DND-41 (cell line): ENCODE results near the gene HDAC4.
A peak's percentile ranks its signal among the peaks of the same experiment; 100 is the strongest.

Experiments used
- ATAC-seq: fragments of 200-7000 bp; cut with Tn5 transposase; 3 replicates; pipeline ENCODE4 v1.9.1; 2021; ENCODE audit warnings: low read depth; ENCODE audit not compliant: insufficient read depth
- DNase-seq: peaks from one replicate; pipeline ENCODE4 v3.0.0-alpha.2; 2020
- H2AFZ ChIP-seq: 2 replicates; pipeline ENCODE4 v1.6.0; 2012; ENCODE audit warnings: low read depth, low read length
- H3K27ac ChIP-seq: 2 replicates; pipeline ENCODE4 v1.5.1; 2012; ENCODE audit warnings: low read length, inconsistent platforms
- H3K27me3 ChIP-seq: fragments of 200-600 bp; sonication (generic); 2 replicates; pipeline ENCODE4 v1.6.0; 2012; ENCODE audit warnings: low read length, mild to moderate bottlenecking, inconsistent platforms; ENCODE audit not compliant: insufficient read depth, poor library complexity
- H3K36me3 ChIP-seq: 2 replicates; pipeline ENCODE4 v1.5.1; 2012; ENCODE audit warnings: low read length, inconsistent platforms; ENCODE audit not compliant: insufficient read depth
- H3K4me1 ChIP-seq: 2 replicates; pipeline ENCODE4 v1.5.1; 2012; ENCODE audit warnings: mild to moderate bottlenecking, low read length; ENCODE audit not compliant: insufficient read depth
- H3K4me2 ChIP-seq: 2 replicates; pipeline ENCODE4 v1.6.0; 2012; ENCODE audit warnings: mild to moderate bottlenecking, moderate library complexity, low read length, inconsistent platforms; ENCODE audit not compliant: insufficient read depth
- H3K4me3 ChIP-seq, 2 experiments: fragments of 200-600 bp in 1 of 2; shearing (Covaris generic) in 1 of 2; 2 replicates each; pipeline ENCODE4 v1.5.1; 2012 to 2016; ENCODE audit warnings: inconsistent platforms in 2 of 2, low read length in 2 of 2, mild to moderate bottlenecking in 2 of 2, low read depth in 1 of 2, moderate library complexity in 1 of 2
- H3K79me2 ChIP-seq: 2 replicates; pipeline ENCODE4 v1.6.0; 2012; ENCODE audit warnings: low read length, inconsistent platforms; ENCODE audit not compliant: insufficient read depth
- H3K9ac ChIP-seq: 2 replicates; pipeline ENCODE4 v1.6.0; 2012; ENCODE audit warnings: low read depth, mild to moderate bottlenecking, inconsistent platforms, low read length, moderate library complexity
- H3K9me3 ChIP-seq: 2 replicates; pipeline ENCODE4 v1.5.1; 2012; ENCODE audit warnings: low read length, moderate library complexity, mild to moderate bottlenecking, inconsistent platforms; ENCODE audit not compliant: insufficient read depth, severe bottlenecking
- H4K20me1 ChIP-seq: 2 replicates; pipeline ENCODE4 v1.6.0; 2012; ENCODE audit warnings: low read length; ENCODE audit not compliant: insufficient read depth
- CTCF ChIP-seq: IDR thresholded peaks from 2 replicates; pipeline ENCODE4 v1.5.1; 2012; ENCODE audit warnings: borderline replicate concordance, low read length, moderate library complexity, mild to moderate bottlenecking; ENCODE audit not compliant: poor library complexity, severe bottlenecking; ENCODE audit errors: extremely low read depth
- EZH2 ChIP-seq: IDR thresholded peaks from 3 replicates; pipeline ENCODE4 v1.6.1; 2012; ENCODE audit warnings: borderline replicate concordance, low read depth, mild to moderate bottlenecking, moderate library complexity, low read length, inconsistent platforms; ENCODE audit not compliant: severe bottlenecking

Gene HDAC4

GRCh38 chr2:239393388-239393940 is 7.4 kb downstream of the HDAC4 start:
- H3K4me2 ChIP-seq, result peak overlapping the region; percentile 10; the same call in 1 of the 2 replicates
- peaks cover 94% of the 10 kb centered on the region for H4K20me1 ChIP-seq
- DNase-seq (no peak), ATAC-seq (no peak)
- H3K9ac ChIP-seq, result no peak overlapping the region
- TF ChIP-seq CTCF (no peak), EZH2 (no peak)
- H3K4me3 ChIP-seq, result no peak overlapping the region
- no peaks in the 10 kb centered on the region for H3K27me3 ChIP-seq
- no peak overlapping the region for H2AFZ ChIP-seq
- H3K4me1 ChIP-seq, result peaks cover 75% of the 10 kb centered on the region
- H3K36me3 ChIP-seq, result peaks cover 89% of the 10 kb centered on the region
- peak overlapping the region; percentile 55 for H3K27ac ChIP-seq
- H3K9me3 ChIP-seq, result no peaks in the 10 kb centered on the region
- H3K79me2 ChIP-seq, result peaks cover 100% of the 10 kb centered on the region

- peaks cover 69% of the 10 kb centered on the region for H3K4me1 ChIP-seq
- H3K9ac ChIP-seq, result no peak overlapping the region
- H3K27me3 ChIP-seq, result no peaks in the 10 kb centered on the region
- H3K4me2 ChIP-seq, result peak overlapping the region; percentile 10; the same call in 1 of the 2 replicates
- H2AFZ ChIP-seq, result no peak overlapping the region
- no peak overlapping the region for H3K4me3 ChIP-seq
- peaks cover 89% of the 10 kb centered on the region for H3K36me3 ChIP-seq
- peak overlapping the region; percentile 52 for H3K27ac ChIP-seq
- H3K9me3 ChIP-seq, result no peaks in the 10 kb centered on the region
- ATAC-seq (no peak), DNase-seq (no peak)
- TF ChIP-seq EZH2 (no peak), CTCF (no peak)
- peaks cover 95% of the 10 kb centered on the region for H4K20me1 ChIP-seq
- H3K79me2 ChIP-seq, result peaks cover 100% of the 10 kb centered on the region
Measured at GRCh38 chr2:239392688-239393387, 8.0 kb downstream of the HDAC4 start.

GRCh38 chr2:239392072-239392357 is 8.8 kb downstream of the HDAC4 start:
- ATAC-seq, result no peak

More at GRCh38 chr2:239392072-239392357, 8.8 kb downstream of the HDAC4 start:
- Histone ChIP-seq H3K27me3 (no peaks in the 10 kb centered on the region), H3K27ac (peak overlapping the region; percentile 58; the same call in 1 of the 2 replicates), H3K9me3 (no peaks in the 10 kb centered on the region), H3K79me2 (peaks cover 100% of the 10 kb centered on the region), H3K36me3 (peaks cover 89% of the 10 kb centered on the region), H3K4me3 (no peak overlapping the region), H3K4me1 (peaks cover 61% of the 10 kb centered on the region), H3K9ac (peak overlapping the region; percentile 16; the same call in 1 of the 2 replicates), H3K4me2 (peak overlapping the region; percentile 25; the same call in 1 of the 2 replicates), H4K20me1 (peaks cover 95% of the 10 kb centered on the region), H2AFZ (no peak overlapping the region)
- no peak for TF ChIP-seq EZH2
- TF ChIP-seq CTCF, result no peak
- DNase-seq, result no peak
